ENCODE measurements around the gene SET. TPM values are rescaled to one million over a fixed set of nuclear protein-coding genes. Genes with fewer than 3 reads are reported as not detected.
A peak's percentile ranks its signal among the peaks of the same experiment; 100 is the strongest.

The SET gene
- total and polyA plus RNA-seq, 2 of the 13 experiments (the other 11 are each of a cell fraction or from before 2014, with no cell fraction given): 94.2 to 611 TPM

DNA sequence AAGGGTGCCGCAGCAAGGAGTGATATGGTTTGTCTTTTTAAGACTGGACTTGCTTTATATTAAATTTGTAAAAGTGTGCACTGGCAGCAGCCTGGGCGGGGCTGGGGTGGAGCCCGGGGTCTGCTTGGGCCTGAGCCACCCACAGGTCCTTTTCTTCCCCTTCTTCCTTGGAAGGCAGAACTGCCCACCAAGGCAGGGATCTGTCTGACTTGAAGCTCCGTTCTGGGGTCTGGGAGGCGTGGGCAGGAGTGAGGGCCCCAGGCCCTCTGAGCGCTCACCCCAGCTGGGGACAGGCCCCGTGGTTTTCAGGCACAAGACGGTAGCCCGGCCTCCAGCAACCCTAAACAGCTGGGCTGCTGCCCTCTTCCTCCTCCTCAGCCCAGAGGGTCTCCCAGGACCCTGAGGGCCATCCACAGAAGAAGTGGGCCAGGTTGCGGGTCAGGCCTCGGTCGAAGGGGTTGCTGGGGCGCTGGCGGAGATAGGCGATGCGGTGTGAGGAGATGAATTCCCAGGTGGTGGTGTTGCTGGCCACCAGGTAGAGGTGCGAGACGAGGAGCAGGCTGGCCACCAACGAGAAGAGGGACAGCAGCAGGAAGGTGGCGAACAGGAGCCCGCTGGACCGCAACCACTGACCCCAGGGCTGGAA lies 31.9 kb downstream of the SET start:
- FAIRE-seq: no peak

GRCh38 chr9:128721487-128722010 lies 32.5 kb downstream of the SET start:
- Histone ChIP-seq H3K4me3 (replicated peaks in 1 of 3; ENCODE audit: insufficient read depth in 1 of 3, low read depth in 2 of 3, low read length in 3 of 3) (no peak overlapping the region), H3K27ac (ENCODE audit: extremely low read length, insufficient read depth, low read length) (no peak overlapping the region), H4K20me1 (ENCODE audit: insufficient read depth, low read length) (no peaks in the 10 kb centered on the region), H2AFZ (ENCODE audit: low read length) (no peak overlapping the region), H3K4me2 (ENCODE audit: low read depth, low read length) (no peak overlapping the region), H3K27me3 (ENCODE audit: control insufficient read depth in 1 of 2, insufficient read depth in 2 of 2, low read length in 2 of 2) (no peaks in the 10 kb centered on the region), H3K36me3 (replicated peaks in 1 of 2; ENCODE audit: control insufficient read depth in 1 of 2, insufficient read depth in 2 of 2, low read length in 2 of 2) (peaks cover 0 to 1% of the 10 kb centered on the region in 2 experiments; a peak in 3 of 5 replicates), H3K9me3 (ENCODE audit: low read length) (no peaks in the 10 kb centered on the region), H3K4me1 (ENCODE audit: insufficient read depth, low read length) (peaks cover 36% of the 10 kb centered on the region), H3K9ac (ENCODE audit: insufficient read depth, low read depth, low read length) (no peak overlapping the region), H3K79me2 (ENCODE audit: insufficient read depth, low read length) (peaks cover 7% of the 10 kb centered on the region)
- ChIA-PET POLR2A (no interaction called here), CTCF (ENCODE audit: low intra/inter-chr PET ratio, low total read pairs) (no interaction called here)
- 97% methylated on average over 12 of the region's 18 CpGs for WGBS (ENCODE audit: low lambda C conversion rate)
- BruUV-seq (replicated peaks): no TSS peak
- no peak for FAIRE-seq
- no peak for DNase-seq (ENCODE audit: low spot score)
- TF ChIP-seq AGO2 (optimal IDR thresholded peaks at IDR 0.05; ENCODE audit: low read depth, low read length) (peak; percentile 49), ZBTB7A (CRISPR knock-in tag; IDR thresholded peaks at IDR 0.05) (no peak)
- ATAC-seq: no peak
- intact Hi-C loops (cut with micrococcal nuclease; ENCODE audit: unreplicated experiment): no loop called here
- in situ Hi-C loops (cut with HindIII; ENCODE audit: extremely low pct_ligation_motif_present, low pct_unique_long_range_greater_than_20kb): no loop called here

More for the DNA sequence above, 31.9 kb downstream of the SET start:
- no peak for DNase-seq (ENCODE audit: low spot score)
- intact Hi-C loops (cut with micrococcal nuclease; ENCODE audit: unreplicated experiment): no loop called here
- ATAC-seq: no peak
- Histone ChIP-seq H2AFZ (ENCODE audit: low read length) (no peak overlapping the region), H3K27ac (ENCODE audit: extremely low read length, insufficient read depth, low read length) (no peak overlapping the region), H3K9me3 (ENCODE audit: low read length) (no peaks in the 10 kb centered on the region), H3K79me2 (ENCODE audit: insufficient read depth, low read length) (peaks cover 7% of the 10 kb centered on the region), H3K27me3 (ENCODE audit: control insufficient read depth in 1 of 2, insufficient read depth in 2 of 2, low read length in 2 of 2) (no peaks in the 10 kb centered on the region), H3K4me2 (ENCODE audit: low read depth, low read length) (no peak overlapping the region), H3K36me3 (replicated peaks in 1 of 2; ENCODE audit: control insufficient read depth in 1 of 2, insufficient read depth in 2 of 2, low read length in 2 of 2) (peaks cover 0 to 2% of the 10 kb centered on the region in 2 experiments; a peak in 3 of 5 replicates), H3K9ac (ENCODE audit: insufficient read depth, low read depth, low read length) (no peak overlapping the region), H3K4me3 (replicated peaks in 1 of 3; ENCODE audit: insufficient read depth in 1 of 3, low read depth in 2 of 3, low read length in 3 of 3) (no peak overlapping the region), H4K20me1 (ENCODE audit: insufficient read depth, low read length) (no peaks in the 10 kb centered on the region), H3K4me1 (ENCODE audit: insufficient read depth, low read length) (peaks cover 30% of the 10 kb centered on the region)
- POLR2A ChIA-PET: no interaction called here
- 98% methylated on average over 18 of the region's 22 CpGs for WGBS (ENCODE audit: low lambda C conversion rate)
- TF ChIP-seq HNF4A (CRISPR knock-in tag; IDR thresholded peaks at IDR 0.05): no peak
- TF ChIP-seq ZMYM3 (CRISPR knock-in tag; IDR thresholded peaks at IDR 0.05): no peak
- TF ChIP-seq AGO2 (optimal IDR thresholded peaks at IDR 0.05; ENCODE audit: low read depth, low read length): peak; percentile 80
- BruUV-seq (replicated peaks): TSS peak; percentile 30
- CTCF ChIA-PET (ENCODE audit: low intra/inter-chr PET ratio, low total read pairs): no interaction called here
- in situ Hi-C loops (cut with HindIII; ENCODE audit: extremely low pct_ligation_motif_present, low pct_unique_long_range_greater_than_20kb): no loop called here
